GM10266 (cell line): ENCODE measurements around the gene PIGZ.

Source experiments
- DNase-seq: peaks from one replicate; pipeline ENCODE4 v3.0.0; 2012; ENCODE audit errors: extremely low spot score
- CTCF ChIP-seq: IDR thresholded peaks from 2 replicates; pipeline ENCODE4 v1.5.1; 2012; ENCODE audit warnings: mild to moderate bottlenecking, low read depth; ENCODE audit not compliant: control insufficient read depth, insufficient read depth; ENCODE audit errors: missing control alignments

The PIGZ gene

GRCh38 chr3:197011780-197012539 is 43.3 kb upstream of the PIGZ start:
- no peak for DNase-seq
- TF ChIP-seq CTCF: no peak

GRCh38 chr3:197010556-197011351 is 42.1 kb upstream of the PIGZ start:
- DNase-seq: no peak
- TF ChIP-seq CTCF: no peak

- TF ChIP-seq CTCF: no peak
- no peak for DNase-seq
Observed at GRCh38 chr3:197009532-197010019, 40.9 kb upstream of the PIGZ start.

DNA sequence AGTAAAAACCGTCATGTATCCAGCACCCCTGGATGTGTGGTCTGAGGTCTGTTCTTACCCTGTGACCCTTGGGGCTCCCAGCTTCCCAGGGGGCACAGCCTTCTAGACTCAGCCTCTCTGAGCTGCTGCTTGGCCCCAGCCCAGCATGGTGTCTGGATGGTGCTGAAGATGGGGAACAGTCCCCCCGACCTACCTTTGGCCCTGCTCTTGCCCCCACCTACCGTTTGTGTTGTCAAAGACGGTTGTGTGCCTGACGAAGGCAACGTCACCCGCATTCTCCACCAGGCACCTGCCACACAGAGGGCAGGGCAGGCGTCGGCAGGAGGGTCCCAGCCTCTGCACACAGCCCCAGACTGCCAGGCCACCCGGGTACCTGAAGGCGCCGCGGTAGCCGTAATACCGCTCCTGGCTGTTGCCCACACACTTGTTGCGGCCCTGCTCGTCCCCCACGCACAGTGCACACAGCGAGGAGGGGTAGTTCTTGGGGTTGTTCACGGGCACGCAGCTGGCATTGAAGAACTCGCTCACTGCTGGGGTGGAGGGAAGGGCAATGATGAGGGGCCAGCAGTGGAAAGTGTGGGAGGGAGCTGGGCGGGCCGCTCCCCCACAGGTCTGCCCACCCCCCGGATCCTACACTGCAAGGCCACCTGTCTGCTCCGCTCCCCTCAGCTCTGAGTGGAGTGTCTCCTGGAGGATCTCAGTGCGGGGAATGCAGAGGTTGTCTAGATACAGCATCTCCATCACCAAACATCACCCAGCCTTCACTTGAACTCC is 40.0 kb upstream of the PIGZ start:
- no peak for DNase-seq
- no peak for TF ChIP-seq CTCF

DNA sequence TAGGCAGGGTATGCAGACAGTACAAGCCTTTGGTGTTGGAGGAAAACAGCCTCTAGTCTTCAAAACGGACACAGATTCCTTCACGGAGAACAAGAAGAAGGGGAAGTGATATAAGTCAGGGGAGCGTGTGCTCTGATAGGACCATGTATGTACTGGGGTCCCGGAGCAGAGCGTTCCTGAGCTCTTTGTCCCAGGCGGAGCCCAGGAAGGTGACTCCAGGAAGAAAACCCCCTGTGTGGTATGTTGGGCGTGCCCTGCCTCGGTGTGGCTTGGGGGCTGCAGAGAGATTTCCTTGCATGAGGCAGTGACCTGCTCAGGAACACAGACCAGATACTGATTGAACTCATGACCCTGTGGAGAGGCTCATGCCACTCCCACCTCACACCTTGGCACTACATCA is 39.3 kb upstream of the PIGZ start:
- no peak for DNase-seq
- no peak for TF ChIP-seq CTCF

- no peak for DNase-seq
- no peak for TF ChIP-seq CTCF
Observed at GRCh38 chr3:197007296-197007940, 38.8 kb upstream of the PIGZ start.
